IMR-90 (cell line): ENCODE measurements around the gene TNS1. TPM values are rescaled to one million over a fixed set of nuclear protein-coding genes. Genes with fewer than 3 reads are reported as not detected.

Source experiments
- MXI1 ChIP-seq: IDR thresholded peaks from 2 replicates; pipeline ENCODE4 v1.6.1; 2012; ENCODE audit warnings: low read depth, mild to moderate bottlenecking, low read length, moderate library complexity, borderline replicate concordance
- POLR2A ChIP-seq: IDR thresholded peaks from 2 replicates; pipeline ENCODE4 v1.6.1; 2012; ENCODE audit warnings: mild to moderate bottlenecking, low read depth, low read length
- polyA plus RNA-seq, 3 experiments: library from polyadenylated mRNA; depleted of rRNA; stranded (reverse); fragments of >200 nt; gene quantifications; 2 replicates each; pipeline ENCODE4 v1.2.3, GENCODE V29; 2012; ENCODE audit warnings: low replicate concordance in 1 of 3
- total RNA-seq: library from RNA; depleted of rRNA; stranded (reverse); fragments of >200 nt; gene quantifications from 2 replicates; pipeline ENCODE4 v1.2.3, GENCODE V29; 2012
- TF ChIP-seq, protein P1 (sequence below): fragments of 150-350 bp; IDR thresholded peaks from 2 replicates; pipeline ENCODE4 v1.6.1; 2016; ENCODE audit warnings: low read depth, mild to moderate bottlenecking, low read length, moderate library complexity, borderline replicate concordance

TNS1 gene
- total and polyA plus RNA-seq, 2 of the 4 experiments (the other 2 are of a cell fraction), result 41.1 to 45.2 TPM

GRCh38 chr2:217912098-217913024, 90.4 kb downstream of the TNS1 start (continued):
- TF ChIP-seq, protein P1, sequence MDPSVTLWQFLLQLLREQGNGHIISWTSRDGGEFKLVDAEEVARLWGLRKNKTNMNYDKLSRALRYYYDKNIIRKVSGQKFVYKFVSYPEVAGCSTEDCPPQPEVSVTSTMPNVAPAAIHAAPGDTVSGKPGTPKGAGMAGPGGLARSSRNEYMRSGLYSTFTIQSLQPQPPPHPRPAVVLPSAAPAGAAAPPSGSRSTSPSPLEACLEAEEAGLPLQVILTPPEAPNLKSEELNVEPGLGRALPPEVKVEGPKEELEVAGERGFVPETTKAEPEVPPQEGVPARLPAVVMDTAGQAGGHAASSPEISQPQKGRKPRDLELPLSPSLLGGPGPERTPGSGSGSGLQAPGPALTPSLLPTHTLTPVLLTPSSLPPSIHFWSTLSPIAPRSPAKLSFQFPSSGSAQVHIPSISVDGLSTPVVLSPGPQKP, result no peak
- TF ChIP-seq POLR2A, result no peak
- no peak for TF ChIP-seq MXI1
